Left renal cortex interstitium (tissue), 4 donors: ENCODE measurements around the gene COL11A2. TPM values are rescaled to one million over a fixed set of nuclear protein-coding genes. Genes with fewer than 3 reads are reported as not detected.
A peak's percentile ranks its signal among the peaks of the same experiment; 100 is the strongest.

Experiments used
- DNase-seq, 4 donors: peaks; one replicate each; pipeline ENCODE4 v3.0.0-alpha.2; 2013; ENCODE audit warnings: low read depth in 4 of 4, low spot score in 2 of 4, missing footprints in 1 of 4
- polyA plus RNA-seq, 4 donors: library from polyadenylated mRNA; unstranded; fragments of 120-200 nt; gene quantifications; one replicate each; pipeline ENCODE4 v1.2.1, GENCODE V29; 2013; ENCODE audit not compliant: insufficient read length in 4 of 4

The COL11A2 gene
- polyA plus RNA-seq, 4 donors = 4.1 to 6.6 (median 5.6) TPM

DNA sequence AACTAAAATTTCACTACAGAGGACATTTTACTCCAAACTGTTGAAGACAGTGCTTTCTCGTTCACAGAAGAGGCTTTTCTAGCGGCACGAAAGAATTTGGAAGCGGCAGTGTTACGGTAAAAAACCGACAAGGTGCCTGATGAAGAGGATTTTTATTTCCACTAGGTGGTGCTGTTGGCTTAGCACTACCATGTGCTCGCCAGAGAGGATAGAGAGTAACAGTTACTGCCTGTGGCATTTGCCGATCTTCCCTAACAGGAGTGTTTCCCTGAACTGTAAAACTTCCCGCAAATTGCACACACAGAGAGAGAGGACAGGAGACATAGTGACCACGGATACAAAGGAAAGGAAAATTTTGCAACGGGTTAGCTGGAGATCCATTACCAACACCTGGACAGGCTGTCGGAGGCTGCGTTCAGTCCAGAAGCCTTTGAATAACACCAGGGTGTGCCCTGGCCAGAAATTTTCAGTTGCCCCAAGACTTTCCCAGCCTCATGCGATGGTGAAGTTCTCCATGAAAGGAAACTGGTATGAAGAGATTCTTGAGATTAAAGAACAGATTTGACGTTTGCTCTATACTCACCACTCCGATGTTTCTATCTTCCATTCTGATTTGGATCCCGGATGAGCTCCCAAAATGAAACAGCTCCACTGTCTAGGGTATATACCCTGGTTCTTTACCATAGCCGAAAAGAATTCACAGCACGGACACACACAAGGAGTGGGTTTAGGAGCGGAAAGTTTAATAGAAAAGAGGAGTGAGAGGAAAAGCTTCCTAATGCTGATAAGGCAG is 68.3 kb downstream of the COL11A2 start:
- no peak for DNase-seq

GRCh38 chr6:33123181-33123580 is 69.1 kb downstream of the COL11A2 start:
- no peak for DNase-seq

DNA sequence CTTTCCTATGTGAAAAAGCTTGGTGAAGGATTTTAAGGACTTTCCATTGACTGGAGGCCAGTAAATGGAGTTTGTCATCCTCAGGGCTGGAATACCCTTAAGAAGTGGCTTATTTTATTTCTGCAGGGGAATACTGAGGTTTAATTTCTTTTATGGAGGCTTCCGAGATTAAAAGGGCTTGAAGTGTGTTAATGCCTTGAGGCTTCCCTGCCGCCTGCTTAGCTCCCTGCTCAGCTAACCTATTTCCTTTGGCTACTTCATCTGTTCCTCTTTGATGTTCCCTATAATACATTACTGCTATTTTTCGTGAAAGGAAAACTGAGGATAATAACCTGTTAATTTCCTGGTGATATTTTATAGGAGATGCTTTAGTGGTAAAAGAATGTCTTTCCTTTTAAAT is 72.3 kb downstream of the COL11A2 start:
- no peak for DNase-seq

- DNase-seq = peak in 1 of 4 donors; percentile 27
Observed at GRCh38 chr6:33118525-33119123, 73.6 kb downstream of the COL11A2 start.

GRCh38 chr6:33117811-33118277 is 74.4 kb downstream of the COL11A2 start:
- no peak for DNase-seq

DNA sequence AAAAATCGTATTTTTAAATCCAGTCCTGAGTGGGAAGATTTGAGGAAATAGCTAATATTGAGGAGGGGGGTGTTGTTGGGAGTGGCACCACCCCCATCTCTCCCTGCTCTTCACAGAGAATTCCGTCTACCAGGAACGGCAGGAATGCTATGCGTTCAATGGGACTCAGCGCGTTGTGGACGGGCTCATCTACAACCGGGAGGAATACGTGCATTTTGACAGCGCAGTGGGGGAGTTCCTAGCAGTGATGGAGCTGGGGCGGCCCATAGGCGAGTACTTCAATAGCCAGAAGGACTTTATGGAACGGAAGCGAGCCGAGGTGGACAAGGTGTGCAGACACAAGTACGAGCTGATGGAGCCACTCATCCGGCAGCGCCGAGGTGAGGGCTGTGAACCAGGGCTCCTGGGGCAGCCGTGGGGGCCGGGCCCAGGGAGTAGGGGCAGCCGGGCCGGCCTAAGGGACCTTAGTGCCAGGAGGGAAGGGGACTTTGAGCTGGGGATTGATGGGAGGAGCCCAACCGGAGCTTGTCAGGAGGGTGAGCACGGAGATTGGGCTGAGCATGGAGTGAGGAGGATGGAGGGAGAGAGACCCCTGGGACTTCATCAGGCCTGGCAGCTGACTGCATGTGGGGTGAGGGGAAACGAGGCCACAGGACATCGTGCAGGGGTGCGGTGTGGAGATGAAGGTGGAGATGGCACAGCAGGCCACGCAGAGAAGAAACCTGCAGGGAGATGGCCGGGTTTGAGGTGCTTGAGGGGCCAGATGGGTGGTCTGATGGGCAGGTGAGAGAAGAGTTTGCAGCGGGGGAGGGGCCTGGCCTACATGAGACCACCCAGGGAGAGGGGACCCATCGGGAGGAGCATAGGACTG is 75.2 kb downstream of the COL11A2 start:
- DNase-seq = peak in 1 of 4 donors; percentile 6

DNA sequence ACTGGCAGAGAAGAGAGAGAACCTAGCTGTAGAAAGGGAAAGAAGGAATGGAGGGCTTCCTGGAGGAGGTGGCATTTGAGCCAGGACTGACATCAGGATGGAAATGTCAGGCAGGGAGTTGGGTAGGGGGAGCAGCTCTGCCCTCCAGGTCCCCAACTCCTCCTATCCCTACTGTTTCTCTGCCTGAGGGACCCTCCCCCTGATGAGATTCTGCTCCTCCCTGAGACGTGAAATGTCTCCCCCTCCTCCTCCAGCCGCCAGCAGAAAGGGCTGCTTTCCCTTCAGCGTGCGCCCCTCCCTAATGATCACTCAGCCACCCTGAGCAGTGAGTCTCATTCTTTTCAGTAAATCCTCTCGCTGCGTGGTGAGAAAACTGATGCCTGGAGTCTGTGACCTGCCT is 75.8 kb downstream of the COL11A2 start:
- DNase-seq = no peak

- no peak for DNase-seq
Observed at GRCh38 chr6:33114406-33114805, 77.9 kb downstream of the COL11A2 start.

- DNase-seq = no peak
Observed at GRCh38 chr6:33113755-33114154, 78.5 kb downstream of the COL11A2 start.

Other genes starting within 250 kb of the COL11A2 start
- 10 to 100 TPM; 13.3 to 19.3 (median 16.9) TPM for gene HLA-DMA, start 239.4 kb downstream of the COL11A2 start, polyA plus RNA-seq
- 100 to 1,000 TPM; 272 to 341 (median 317) TPM for gene BRD2, start 223.9 kb downstream of the COL11A2 start, polyA plus RNA-seq
- gene HLA-DOA, start 182.9 kb downstream of the COL11A2 start, polyA plus RNA-seq = 1 to 10 TPM; 4.6 to 5.4 (median 5.3) TPM
- 10 to 100 TPM; 16.8 to 39.8 (median 19.2) TPM for gene HLA-DPA1, start 118.8 kb downstream of the COL11A2 start, polyA plus RNA-seq
- 10 to 100 TPM; 17.5 to 24.7 (median 21.9) TPM for gene HLA-DPB1, start 116.5 kb downstream of the COL11A2 start, polyA plus RNA-seq
- 10 to 100 TPM; 49.6 to 67.6 (median 57.0) TPM for gene RXRB, start 8.2 kb upstream of the COL11A2 start, polyA plus RNA-seq
- 100 to 1,000 TPM; 105 to 127 (median 111) TPM for gene SLC39A7, start 8.4 kb upstream of the COL11A2 start, polyA plus RNA-seq
- gene HSD17B8, start 12.2 kb upstream of the COL11A2 start, polyA plus RNA-seq = 10 to 100 TPM; 25.3 to 31.0 (median 27.6) TPM
- 10 to 100 TPM; 51.7 to 73.1 (median 66.6) TPM for gene RING1, start 16.0 kb upstream of the COL11A2 start, polyA plus RNA-seq
- 10 to 100 TPM; 59.5 to 98.7 (median 77.5) TPM for gene VPS52, start 79.4 kb upstream of the COL11A2 start, polyA plus RNA-seq
- gene RPS18, start 79.6 kb upstream of the COL11A2 start, polyA plus RNA-seq = 1,000 to 10,000 TPM; 2,825 to 3,624 (median 3,323) TPM
- 1 to 10 TPM; 4.1 to 5.2 (median 4.9) TPM for gene B3GALT4, start 84.7 kb upstream of the COL11A2 start, polyA plus RNA-seq
- 10 to 100 TPM; 58.6 to 81.8 (median 73.0) TPM for gene WDR46, start 96.8 kb upstream of the COL11A2 start, polyA plus RNA-seq
- 10 to 100 TPM; 73.3 to 86.9 (median 74.2) TPM for gene PFDN6, start 97.1 kb upstream of the COL11A2 start, polyA plus RNA-seq
- gene RGL2, start 106.5 kb upstream of the COL11A2 start, polyA plus RNA-seq = 100 to 1,000 TPM in 2 of 4 donors, 10 to 100 TPM in 2; 93.2 to 150 (median 113) TPM
- 10 to 100 TPM; 29.8 to 53.6 (median 40.3) TPM for gene TAPBP, start 121.6 kb upstream of the COL11A2 start, polyA plus RNA-seq
- 10 to 100 TPM; 21.5 to 30.4 (median 27.2) TPM for gene ZBTB22, start 125.3 kb upstream of the COL11A2 start, polyA plus RNA-seq
- 10 to 100 TPM; 50.6 to 59.5 (median 54.8) TPM for gene DAXX, start 130.5 kb upstream of the COL11A2 start, polyA plus RNA-seq
- 10 to 100 TPM; 35.9 to 49.1 (median 43.3) TPM for gene KIFC1, start 199.4 kb upstream of the COL11A2 start, polyA plus RNA-seq
- 10 to 100 TPM; 59.1 to 87.0 (median 75.9) TPM for gene PHF1, start 218.5 kb upstream of the COL11A2 start, polyA plus RNA-seq
- 100 to 1,000 TPM; 218 to 288 (median 238) TPM for gene CUTA, start 225.6 kb upstream of the COL11A2 start, polyA plus RNA-seq
- gene SYNGAP1, start 227.6 kb upstream of the COL11A2 start, polyA plus RNA-seq = 10 to 100 TPM; 18.2 to 50.2 (median 37.3) TPM